Adrenal gland (tissue), 5 donors: Measurements from ENCODE around the gene SATB1.

Experiments
- POLR2A ChIP-seq, 2 donors: fragments of 450-650 bp; IDR thresholded peaks; one replicate each; pipeline ENCODE4 v1.6.1; 2017; ENCODE audit warnings: antibody characterized with exemption in 2 of 2, mild to moderate bottlenecking in 2 of 2, moderate library complexity in 1 of 2
- TF ChIP-seq, protein P1 (sequence below), 6 experiments: fragments of 450-650 bp in 4 of 6; fragments of 200-600 bp in 2 of 6; sonication (generic) in 1 of 6; IDR thresholded peaks; 1 replicate in 5 of 6; 2 replicates in 1 of 6; pipeline versions ENCODE4 v1.5.1 to v1.8.0; 2016 to 2021; ENCODE audit warnings: antibody characterized with exemption in 6 of 6, mild to moderate bottlenecking in 2 of 6, moderate library complexity in 1 of 6
- donor health status: DM: no; HTN: no; CAD: no.

DNA sequence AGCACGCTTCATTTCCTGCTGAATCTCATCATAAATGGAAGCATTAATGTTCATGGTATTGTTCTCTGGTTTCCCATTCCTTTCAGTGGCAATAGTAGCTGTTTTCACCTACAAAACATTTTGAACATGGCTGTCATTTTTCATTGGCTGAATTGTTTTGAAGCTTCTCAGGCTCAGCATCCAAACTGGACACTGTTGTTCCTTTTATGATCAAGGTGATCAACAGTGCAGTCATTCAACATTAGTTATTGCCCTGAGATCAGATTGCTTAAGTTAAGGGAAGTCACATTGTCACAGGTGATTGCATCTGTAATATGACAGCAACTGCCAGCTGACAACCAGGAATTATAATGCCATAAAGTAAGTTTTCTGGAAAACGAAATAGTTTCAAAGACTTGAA is 46.9 kb downstream of the SATB1 start:
- TF ChIP-seq, protein P1, sequence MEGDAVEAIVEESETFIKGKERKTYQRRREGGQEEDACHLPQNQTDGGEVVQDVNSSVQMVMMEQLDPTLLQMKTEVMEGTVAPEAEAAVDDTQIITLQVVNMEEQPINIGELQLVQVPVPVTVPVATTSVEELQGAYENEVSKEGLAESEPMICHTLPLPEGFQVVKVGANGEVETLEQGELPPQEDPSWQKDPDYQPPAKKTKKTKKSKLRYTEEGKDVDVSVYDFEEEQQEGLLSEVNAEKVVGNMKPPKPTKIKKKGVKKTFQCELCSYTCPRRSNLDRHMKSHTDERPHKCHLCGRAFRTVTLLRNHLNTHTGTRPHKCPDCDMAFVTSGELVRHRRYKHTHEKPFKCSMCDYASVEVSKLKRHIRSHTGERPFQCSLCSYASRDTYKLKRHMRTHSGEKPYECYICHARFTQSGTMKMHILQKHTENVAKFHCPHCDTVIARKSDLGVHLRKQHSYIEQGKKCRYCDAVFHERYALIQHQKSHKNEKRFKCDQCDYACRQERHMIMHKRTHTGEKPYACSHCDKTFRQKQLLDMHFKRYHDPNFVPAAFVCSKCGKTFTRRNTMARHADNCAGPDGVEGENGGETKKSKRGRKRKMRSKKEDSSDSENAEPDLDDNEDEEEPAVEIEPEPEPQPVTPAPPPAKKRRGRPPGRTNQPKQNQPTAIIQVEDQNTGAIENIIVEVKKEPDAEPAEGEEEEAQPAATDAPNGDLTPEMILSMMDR (IDR thresholded peaks at IDR 0.05), result no peak
- no peak for TF ChIP-seq POLR2A (IDR thresholded peaks at IDR 0.05)
